K562 (cell line): Measurements from ENCODE around the gene HCN3. TPM values are rescaled to one million over a fixed set of nuclear protein-coding genes. Genes with fewer than 3 reads are reported as not detected.

Experiments
- AFF4 ChIP-seq: sonication (generic); formaldehyde crosslinking; IDR thresholded peaks from 2 replicates; pipeline ENCODE4 v1.8.0; 2023; ENCODE audit warnings: mild to moderate bottlenecking, missing genetic modification reagents
- BRD4 ChIP-seq: fragments of 200-600 bp; sonication (generic); IDR thresholded peaks from 2 replicates; pipeline ENCODE4 v1.6.1; 2017; ENCODE audit warnings: inconsistent platforms
- BRF2 ChIP-seq: IDR thresholded peaks from 3 replicates; pipeline ENCODE4 v1.6.1; 2011; ENCODE audit warnings: borderline replicate concordance, mild to moderate bottlenecking; ENCODE audit not compliant: insufficient read length, insufficient read depth
- CC2D1A ChIP-seq: fragments of 450-650 bp; IDR thresholded peaks from 2 replicates; pipeline ENCODE4 v1.6.1; 2017; ENCODE audit warnings: mild to moderate bottlenecking
- CCAR2 ChIP-seq: fragments of 200-400 bp; formaldehyde crosslinking; IDR thresholded peaks from 2 replicates; pipeline ENCODE4 v1.6.1; 2017; ENCODE audit warnings: mild to moderate bottlenecking, low read depth, low read length
- CHAMP1 ChIP-seq: fragments of 450-650 bp; IDR thresholded peaks from 2 replicates; pipeline ENCODE4 v1.6.1; 2016; ENCODE audit warnings: mild to moderate bottlenecking
- DMBX1 ChIP-seq: fragments of 250-450 bp; sonication (Bioruptor Pico); IDR thresholded peaks from 2 replicates; pipeline ENCODE4 v1.8.0; 2022; ENCODE audit warnings: inconsistent platforms, mild to moderate bottlenecking, moderate library complexity, borderline replicate concordance
- HNRNPK ChIP-seq: fragments of 200-400 bp; formaldehyde crosslinking; IDR thresholded peaks from one replicate; pipeline ENCODE4 v1.6.1; 2018; ENCODE audit warnings: mild to moderate bottlenecking, low read depth, low read length; ENCODE audit not compliant: poor library complexity, severe bottlenecking
- PRPF4 ChIP-seq: fragments of 200-400 bp; formaldehyde crosslinking; IDR thresholded peaks from one replicate; pipeline ENCODE4 v1.6.1; 2017; ENCODE audit warnings: low read length, low read depth, mild to moderate bottlenecking; ENCODE audit not compliant: insufficient read depth, poor library complexity, severe bottlenecking
- RBFOX2 ChIP-seq: fragments of 200-400 bp; formaldehyde crosslinking; IDR thresholded peaks from 2 replicates; pipeline ENCODE4 v1.6.1; 2017; ENCODE audit warnings: low read depth, mild to moderate bottlenecking, low read length, moderate library complexity
- WHSC1 ChIP-seq: IDR thresholded peaks from one replicate; pipeline ENCODE4 v1.6.1; 2012; ENCODE audit warnings: low read length, control low read depth, inconsistent platforms
- ZBTB8A ChIP-seq: fragments of 450-650 bp; IDR thresholded peaks from 2 replicates; pipeline ENCODE4 v1.6.1; 2018; ENCODE audit warnings: mild to moderate bottlenecking, moderate library complexity; ENCODE audit not compliant: partially characterized antibody
- polyA plus RNA-seq, 8 experiments: library from polyadenylated mRNA; depleted of rRNA in 4 of 8; stranded (reverse) in 5 of 8; unstranded in 3 of 8; fragments of >200 nt; fragmentation: Nextera tagmentation in 2 of 8; fragmentation: Illumina TruSeq in 1 of 8; extraction: Ambion mirVana in 2 of 8; extraction: Trizol in 1 of 8; gene quantifications; 2 replicates each; pipeline versions ENCODE4 v1.2.1 to v1.2.3, GENCODE V29; 2011 to 2014; ENCODE audit warnings: inconsistent platforms in 1 of 8, missing spikeins in 1 of 8
- total RNA-seq, 7 experiments: library from RNA; depleted of rRNA in 6 of 7; stranded (reverse); fragments of >200 nt in 6 of 7; fragmentation: Illumina TruSeq in 2 of 7; extraction: Trizol in 2 of 7; gene quantifications; 2 replicates each; pipeline versions ENCODE4 v1.2.1 to v1.2.3, GENCODE V29; 2011 to 2021; ENCODE audit warnings: low replicate concordance in 1 of 7
- TF ChIP-seq, protein P1 (sequence below): fragments of 250-450 bp; sonication (Bioruptor Pico); IDR thresholded peaks from 2 replicates; pipeline ENCODE4 v1.4.0; 2020; ENCODE audit warnings: mild to moderate bottlenecking, moderate library complexity, borderline replicate concordance
- TF ChIP-seq, protein P2 (sequence below): fragments of 450-650 bp; formaldehyde crosslinking; IDR thresholded peaks from 2 replicates; pipeline ENCODE4 v1.4.0; 2022; ENCODE audit warnings: mild to moderate bottlenecking, moderate library complexity

The HCN3 gene
- total and polyA plus RNA-seq, 9 of the 15 experiments (the other 6 are each of a cell fraction or from before 2014, with no cell fraction given): 0.91 to 9.7 (median 3.9) TPM

- no peak for TF ChIP-seq WHSC1
- no peak for TF ChIP-seq CC2D1A
- TF ChIP-seq BRF2: no peak
- TF ChIP-seq CHAMP1: no peak
- TF ChIP-seq BRD4: no peak; the same call in 1 of the 2 replicates
- TF ChIP-seq, protein P1, sequence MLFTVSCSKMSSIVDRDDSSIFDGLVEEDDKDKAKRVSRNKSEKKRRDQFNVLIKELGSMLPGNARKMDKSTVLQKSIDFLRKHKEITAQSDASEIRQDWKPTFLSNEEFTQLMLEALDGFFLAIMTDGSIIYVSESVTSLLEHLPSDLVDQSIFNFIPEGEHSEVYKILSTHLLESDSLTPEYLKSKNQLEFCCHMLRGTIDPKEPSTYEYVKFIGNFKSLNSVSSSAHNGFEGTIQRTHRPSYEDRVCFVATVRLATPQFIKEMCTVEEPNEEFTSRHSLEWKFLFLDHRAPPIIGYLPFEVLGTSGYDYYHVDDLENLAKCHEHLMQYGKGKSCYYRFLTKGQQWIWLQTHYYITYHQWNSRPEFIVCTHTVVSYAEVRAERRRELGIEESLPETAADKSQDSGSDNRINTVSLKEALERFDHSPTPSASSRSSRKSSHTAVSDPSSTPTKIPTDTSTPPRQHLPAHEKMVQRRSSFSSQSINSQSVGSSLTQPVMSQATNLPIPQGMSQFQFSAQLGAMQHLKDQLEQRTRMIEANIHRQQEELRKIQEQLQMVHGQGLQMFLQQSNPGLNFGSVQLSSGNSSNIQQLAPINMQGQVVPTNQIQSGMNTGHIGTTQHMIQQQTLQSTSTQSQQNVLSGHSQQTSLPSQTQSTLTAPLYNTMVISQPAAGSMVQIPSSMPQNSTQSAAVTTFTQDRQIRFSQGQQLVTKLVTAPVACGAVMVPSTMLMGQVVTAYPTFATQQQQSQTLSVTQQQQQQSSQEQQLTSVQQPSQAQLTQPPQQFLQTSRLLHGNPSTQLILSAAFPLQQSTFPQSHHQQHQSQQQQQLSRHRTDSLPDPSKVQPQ: no peak
- TF ChIP-seq, protein P2, sequence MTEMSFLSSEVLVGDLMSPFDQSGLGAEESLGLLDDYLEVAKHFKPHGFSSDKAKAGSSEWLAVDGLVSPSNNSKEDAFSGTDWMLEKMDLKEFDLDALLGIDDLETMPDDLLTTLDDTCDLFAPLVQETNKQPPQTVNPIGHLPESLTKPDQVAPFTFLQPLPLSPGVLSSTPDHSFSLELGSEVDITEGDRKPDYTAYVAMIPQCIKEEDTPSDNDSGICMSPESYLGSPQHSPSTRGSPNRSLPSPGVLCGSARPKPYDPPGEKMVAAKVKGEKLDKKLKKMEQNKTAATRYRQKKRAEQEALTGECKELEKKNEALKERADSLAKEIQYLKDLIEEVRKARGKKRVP (CRISPR knock-in tag): no peak
- no peak for TF ChIP-seq PRPF4
- TF ChIP-seq CCAR2: no peak
- 0 out of 2 replicates have a peak, but pooled peaks have one; percentile 16 for TF ChIP-seq DMBX1 (CRISPR knock-in tag)
- no peak for TF ChIP-seq HNRNPK
- no peak for TF ChIP-seq ZBTB8A
- peak; percentile 92 for TF ChIP-seq RBFOX2
- TF ChIP-seq AFF4 (CRISPR knock-in tag): 0 out of 2 replicates have a peak, but pooled peaks have one; percentile 32
Measured at GRCh38 chr1:155273343-155274245, 3.7 kb upstream of the HCN3 start, which contains the start of gene CLK2 (continued).
